Activated CD4-positive, alpha-beta T cell treated with anti-CD3 and anti-CD28 coated beads for 48 hours (primary cell): ENCODE data around the gene CDKL5.

ENCODE experiments used
- DNase-seq: peaks from one replicate; pipeline ENCODE4 v3.0.0-alpha.2; 2020

The CDKL5 gene

DNA sequence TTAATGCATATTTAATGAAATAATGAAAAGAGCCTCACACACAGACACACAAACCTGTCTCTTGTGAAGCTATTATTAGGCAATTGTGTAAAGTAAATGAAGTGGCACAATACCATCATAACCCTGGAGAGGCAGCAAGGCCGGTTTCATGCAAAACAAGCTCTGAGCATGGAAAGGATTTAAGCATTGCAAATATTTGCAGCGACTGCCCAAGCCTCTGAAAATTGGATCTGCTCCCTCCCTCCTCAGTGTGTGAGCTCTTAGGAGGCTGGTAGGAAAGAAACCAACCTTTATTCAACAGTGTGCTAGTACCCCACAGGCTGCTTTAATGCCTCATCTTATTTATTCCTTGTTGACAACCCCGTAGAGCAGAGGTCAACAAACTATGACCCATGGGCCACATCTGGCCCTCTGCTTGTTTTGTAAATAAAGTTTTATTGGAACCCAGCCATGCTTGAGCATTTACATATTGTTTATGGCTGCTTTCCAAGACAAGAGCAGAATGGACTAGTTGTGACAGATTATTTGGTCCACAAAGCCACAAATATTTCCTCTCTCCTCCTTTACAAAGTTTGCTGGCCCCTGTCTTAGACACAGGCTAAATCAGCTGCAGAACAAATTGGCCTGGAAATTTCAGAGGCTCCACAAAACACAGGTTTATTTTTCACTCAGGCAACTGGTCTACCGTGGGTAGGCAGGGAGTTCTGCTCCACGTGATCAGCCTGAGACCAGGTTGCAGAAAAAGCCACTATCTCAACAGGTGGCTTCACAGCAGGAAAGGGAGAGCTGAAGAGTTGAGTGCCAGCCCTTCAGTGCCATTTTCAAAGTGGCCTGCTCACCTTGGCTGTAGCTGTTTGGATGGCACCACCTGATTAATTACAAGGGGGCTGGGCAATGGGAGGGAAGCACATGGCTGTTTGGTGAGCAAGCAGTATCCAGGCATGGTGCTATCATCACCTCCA lies 229.7 kb downstream of the CDKL5 start:
- no peak for DNase-seq

DNA sequence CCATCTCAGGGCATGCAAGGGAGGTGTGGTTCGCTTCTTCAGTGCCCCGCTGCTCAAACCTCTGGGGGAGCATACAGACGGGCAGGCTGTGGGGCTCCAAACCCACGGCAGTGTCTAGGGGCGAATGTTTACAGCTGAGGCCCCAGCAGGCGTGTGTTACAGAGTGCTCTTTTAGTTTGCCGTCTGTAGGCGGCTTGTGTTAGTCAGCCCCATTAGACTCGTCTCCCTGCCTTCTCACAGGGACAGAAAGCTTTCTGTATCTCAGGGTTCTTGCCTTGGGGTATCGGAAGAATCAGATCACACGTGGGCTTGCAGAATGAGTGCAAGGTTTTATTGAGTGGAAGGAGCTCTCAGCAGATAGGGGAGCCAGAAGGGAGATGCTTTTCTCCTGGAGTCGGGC lies 235.9 kb downstream of the CDKL5 start:
- no peak for DNase-seq

DNA sequence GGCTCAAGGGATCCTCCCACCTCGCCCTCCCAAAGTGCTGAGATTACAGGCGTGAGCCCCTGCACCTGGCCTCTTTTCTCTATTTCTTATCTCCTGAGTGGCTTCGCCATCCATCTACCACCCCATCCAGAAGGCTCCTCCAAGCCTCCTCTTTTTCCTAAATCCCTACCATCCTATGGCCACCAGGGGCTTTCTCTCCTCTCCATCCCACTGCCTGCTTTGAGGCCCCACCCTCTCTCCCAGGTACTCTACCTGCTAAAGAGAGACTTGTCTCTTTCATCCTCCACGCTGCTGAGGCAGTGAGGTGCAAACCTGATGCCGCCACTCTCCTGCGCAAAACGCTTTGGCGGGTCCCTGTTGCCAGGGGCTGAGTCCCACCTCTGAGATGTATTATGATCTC lies 239.5 kb downstream of the CDKL5 start:
- no peak for DNase-seq

DNA sequence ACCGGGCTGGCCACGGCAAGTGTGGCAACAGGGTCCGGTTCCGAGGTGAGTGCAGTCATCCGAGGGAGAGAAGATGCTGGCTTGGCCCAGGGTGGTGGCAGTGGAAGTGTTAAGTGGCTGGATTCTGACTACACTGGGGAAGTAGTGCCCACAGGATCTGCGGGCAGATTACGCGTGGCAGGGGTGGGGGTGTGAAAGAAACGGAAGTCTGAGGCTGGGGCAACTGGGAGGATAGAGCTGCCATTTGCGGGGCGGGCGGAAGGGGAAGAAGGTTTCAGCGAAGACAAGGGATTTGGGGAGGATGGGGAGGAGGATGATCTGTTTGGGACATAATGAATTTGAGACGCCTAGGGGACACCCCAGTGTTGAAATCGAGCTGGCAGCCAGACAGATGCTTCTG lies 241.2 kb downstream of the CDKL5 start:
- no peak for DNase-seq

DNA sequence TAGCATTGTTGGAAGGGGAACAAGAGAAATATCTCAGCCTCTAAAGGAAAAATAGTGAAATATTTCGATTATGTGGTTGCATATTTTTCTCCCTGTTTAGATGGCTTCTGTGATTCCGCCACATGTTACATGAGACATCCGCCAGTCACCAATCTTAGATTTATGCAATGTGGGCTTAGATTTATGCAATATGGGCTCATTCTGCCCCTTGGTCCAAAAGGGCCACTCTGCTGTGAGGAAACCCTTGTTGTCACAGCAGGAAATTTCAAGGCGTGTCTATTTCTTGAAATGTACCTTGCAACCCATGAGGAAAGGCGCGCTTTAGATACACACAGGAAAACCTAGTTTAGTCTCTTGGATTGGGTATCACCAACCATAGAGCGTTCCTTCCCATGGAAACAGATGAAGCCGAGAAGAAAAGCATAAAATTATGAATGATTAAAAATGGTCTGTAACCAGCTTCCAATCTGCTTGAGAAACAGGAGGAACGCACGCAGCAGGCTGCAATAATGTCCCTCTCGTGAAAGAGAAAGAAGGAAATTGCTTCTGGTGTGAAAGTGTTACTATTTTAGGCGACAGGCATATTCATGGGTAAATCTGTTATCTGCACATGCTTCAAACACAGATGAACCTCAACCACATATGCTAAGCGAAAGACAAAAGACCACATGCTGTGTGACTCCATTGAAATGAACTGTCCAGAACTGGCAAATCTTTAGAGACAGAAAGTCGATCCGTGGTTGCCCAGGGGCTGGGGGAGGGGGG lies 242.8 kb downstream of the CDKL5 start:
- DNase-seq, result no peak

DNA sequence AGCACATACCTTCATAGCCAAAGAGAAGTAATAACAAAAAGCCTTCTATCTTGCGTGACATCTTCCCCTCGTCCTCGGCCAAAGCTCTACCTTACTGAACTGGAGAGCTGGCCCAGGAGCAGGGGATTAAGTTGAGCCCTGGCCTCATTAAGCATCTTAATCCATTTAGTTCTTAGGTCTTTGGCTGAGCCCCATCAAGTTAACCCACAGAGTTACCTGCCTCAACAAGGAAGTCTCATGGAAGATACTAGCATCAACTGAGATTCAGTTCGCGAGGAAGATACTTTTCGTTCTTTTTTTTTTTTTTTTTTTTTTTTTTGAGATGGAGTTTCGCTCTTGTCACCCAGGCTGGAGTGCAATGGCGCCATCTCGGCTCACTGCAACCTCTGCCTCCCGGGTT lies 246.6 kb downstream of the CDKL5 start, which contains the start of gene RS1:
TSS of gene RS1 (minus strand) at position 101 of the 400 bp plus-strand sequence. CDS start at position 61, 40 bp downstream.
- DNase-seq, result no peak

DNA sequence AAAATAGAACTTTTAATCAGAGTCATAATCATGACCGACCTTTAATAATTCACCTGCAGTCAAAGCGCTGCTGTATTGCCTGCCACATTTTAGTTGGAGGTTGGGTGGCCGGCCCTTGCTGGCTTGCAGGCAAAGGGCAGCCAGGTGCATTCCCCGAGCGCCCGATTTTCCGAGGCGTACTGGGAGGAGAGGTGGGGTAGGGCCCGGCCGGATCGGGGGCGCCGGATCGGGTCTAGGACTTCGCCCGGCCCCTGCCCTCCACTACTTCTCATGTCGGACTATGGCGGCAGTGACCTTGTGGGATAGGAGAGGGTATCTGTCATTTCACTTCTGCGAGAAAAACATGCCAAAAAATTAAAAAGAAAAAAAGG lies 249.0 kb downstream of the CDKL5 start:
- DNase-seq, result peak; percentile 22

DNA sequence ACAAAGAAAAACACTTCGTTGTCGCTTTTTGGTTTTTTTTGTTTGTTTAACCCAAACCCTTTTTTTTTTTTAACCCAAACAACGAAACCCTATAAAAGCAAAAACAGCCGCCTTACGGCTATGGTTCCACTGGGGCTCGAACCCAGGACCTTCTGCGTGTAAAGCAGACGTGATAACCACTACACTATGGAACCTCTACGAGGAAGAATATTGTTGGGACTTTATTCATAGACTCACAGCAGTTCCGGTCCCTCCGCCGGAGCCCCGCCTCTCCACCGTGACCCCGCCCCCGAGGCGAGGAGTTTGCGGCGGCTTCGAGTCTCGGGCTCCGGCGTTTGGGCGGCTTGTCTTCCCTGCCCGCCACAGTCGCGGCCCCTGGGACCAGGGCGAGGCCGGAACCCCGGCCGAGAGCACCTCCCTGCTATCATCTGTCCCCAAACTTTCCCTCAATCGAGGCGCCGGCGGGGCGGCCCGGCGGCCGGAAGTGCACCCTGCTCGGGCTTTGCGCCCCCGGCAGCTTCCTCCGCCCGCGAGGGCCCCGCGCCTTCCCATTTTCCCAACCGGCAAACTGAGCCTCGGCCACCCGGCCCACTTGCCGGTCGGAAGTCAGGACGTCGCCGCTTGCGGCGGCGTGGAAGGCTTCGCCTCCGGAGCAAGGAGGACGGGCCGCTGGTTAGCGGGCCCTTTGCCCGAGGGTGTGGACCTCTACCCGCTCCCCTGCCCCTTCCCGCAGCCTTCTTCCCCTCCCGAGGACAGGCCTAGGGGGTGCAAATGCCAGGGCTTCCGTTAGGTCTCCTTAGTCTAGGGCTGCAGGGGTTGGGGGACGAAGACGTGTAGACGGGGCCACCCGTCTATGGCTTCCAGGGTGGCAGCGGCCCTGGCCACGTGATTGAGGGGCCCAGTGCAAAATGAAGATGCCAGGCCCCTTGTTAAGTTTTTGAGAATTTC lies 249.7 kb downstream of the CDKL5 start:
- DNase-seq, result peak; percentile 77

DNA sequence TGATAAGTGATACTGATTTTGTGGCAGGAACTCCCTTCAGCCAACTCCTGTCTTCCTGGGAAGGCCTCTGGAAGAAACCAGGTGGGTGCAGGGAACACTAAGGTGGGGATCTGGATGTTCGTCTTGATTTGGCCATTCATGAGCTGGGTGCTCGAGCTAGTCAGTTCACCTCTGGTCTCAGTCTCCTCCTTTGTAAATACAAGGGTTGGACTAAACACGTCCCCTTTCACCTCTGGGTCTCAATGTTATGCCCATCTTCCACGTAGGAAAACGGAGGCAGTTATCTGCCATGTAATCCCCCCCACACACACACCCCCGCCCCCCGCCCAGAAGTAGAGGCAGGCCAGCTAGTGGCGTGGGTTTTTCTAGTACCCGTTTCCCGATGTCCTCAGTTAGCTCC lies 250.6 kb downstream of the CDKL5 start:
- DNase-seq, result no peak

DNA sequence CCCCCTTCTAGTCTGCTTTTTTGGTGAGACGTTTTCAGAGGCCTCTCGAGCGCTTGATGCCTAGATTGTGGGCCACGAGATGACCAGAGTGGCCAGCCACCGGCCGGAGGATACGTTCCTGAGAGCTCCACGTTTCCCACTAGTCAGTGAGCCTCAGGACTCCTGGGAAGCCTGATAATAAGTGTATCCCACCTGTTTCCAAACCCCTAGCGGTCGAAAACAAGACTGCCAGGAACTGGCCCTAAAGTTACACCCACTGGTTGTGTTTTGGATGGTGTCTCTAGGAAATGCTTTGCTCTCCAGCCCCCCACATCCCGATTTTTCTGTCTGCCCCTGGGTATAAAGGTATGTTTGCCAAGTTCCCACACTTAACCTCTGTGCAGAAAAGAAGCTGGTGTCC lies 251.1 kb downstream of the CDKL5 start:
- no peak for DNase-seq

DNA sequence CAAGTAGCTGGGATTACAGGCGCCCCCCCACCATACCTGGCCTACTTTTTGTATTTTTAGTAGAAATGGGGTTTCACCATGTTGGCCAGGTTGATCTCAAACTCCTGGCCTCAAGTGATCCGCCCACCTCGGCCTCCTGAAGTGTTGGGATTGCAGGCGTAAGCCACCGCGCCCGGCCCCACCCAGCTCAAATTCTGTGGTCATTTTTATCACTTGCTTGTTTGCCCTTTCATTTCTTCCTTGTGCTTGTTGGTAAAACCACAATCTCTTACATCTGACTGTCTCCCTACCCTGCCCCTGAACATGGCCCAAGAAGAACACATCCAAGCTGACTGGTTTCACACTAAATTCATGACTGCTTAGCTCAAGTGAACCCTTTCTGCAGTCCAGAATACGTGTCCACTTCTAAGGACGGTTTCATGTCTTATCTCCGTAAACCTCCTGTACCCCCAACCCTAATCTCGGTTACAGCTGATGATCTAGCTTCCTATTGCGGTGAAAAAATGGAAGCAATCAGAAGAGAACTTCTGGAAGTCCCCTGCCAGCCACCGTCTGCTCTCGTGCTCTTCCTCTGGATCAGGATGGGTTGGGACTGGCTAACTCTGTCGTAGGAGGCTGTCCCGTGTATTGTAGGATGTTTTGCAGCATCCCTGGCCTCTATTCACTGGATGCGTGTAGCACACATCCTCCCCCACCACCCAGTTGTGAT lies 251.9 kb downstream of the CDKL5 start:
- DNase-seq, result no peak

DNA sequence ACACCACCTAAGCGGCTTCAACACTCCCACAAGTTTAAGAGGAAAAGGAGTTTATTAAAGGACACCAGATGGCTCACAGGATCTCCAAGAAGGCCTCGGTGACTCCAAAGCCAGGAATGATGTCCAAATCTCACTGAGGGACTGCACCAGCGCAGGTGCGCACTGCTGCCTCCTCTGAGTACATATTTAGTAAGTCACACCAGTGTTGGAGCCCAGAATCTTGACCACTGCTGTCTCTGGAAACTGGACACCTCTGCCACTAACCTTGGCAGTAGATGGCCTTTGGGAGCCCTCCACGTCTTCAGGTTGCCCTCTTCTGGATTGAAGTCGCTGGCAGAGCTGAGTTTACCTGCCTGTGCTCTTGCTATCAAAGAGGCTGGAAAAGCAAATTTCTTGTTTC lies 256.6 kb downstream of the CDKL5 start:
- DNase-seq, result no peak

DNA sequence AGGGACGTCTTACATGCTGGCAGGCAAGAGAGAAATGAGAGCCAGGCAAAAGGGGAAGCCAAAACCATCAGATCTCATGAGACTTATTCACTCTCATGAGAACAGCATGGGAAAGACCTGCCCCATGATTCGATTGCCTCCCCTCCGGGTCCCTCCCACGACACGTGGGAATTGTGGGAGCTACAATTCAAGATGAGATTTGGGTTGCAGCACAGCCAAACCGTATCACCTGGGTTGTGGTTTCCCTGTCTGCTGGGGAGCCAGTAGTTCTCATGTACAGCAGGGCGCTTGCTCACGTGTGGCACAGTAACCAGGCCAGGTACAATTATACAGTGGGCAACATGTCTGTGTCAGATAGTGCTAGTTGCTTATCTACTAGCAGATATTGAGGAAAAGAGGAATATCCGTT lies 257.6 kb downstream of the CDKL5 start:
- no peak for DNase-seq

DNA sequence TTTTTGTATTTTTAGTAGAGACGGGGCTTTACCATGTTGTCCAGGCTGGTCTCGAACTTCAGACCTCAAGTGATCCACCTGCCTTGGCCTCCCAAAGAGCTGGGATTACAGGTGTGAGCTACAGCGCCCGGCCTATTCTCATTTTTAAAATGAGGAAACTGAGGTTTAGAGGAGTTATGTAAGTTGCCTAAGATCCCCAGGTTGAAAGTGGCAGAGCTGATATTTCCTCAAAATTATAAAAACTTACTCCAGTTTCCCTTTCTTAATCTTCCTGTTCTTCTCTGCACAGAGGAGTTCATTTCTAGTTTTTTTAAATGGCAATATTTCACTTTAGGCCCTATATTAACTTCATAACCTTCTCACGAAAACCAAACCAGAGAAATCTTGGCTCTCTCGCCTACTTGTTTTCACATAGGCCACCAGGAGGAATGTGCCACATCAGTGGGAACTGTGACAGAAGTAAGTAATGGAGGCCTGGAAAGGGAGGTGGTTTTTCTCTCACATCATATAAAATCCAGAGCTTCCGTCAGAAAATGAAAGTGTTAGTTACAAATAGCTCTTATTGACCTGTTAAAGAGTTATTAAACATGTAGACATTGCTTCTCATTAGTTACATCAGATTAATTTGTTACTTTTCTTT lies 262.6 kb downstream of the CDKL5 start:
- no peak for DNase-seq

DNA sequence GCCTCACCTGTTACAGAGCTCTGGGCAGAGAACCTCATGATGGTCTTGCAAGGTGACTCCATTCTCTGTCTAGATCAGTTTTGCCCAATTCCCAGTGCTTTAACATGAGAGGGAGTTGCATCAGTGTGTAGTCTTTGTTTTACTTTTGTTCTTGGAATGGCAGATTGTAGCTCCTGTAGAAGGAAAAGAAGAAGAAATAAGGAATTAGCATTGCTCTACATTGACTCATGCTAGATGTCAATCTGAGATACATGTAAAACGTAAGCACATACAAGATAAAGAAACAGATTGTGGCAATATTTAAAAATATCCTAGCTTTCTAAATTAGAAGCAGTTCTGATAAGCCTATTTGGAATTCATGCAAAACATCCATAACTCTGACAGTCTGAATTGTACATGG lies 266.0 kb downstream of the CDKL5 start:
- no peak for DNase-seq

DNA sequence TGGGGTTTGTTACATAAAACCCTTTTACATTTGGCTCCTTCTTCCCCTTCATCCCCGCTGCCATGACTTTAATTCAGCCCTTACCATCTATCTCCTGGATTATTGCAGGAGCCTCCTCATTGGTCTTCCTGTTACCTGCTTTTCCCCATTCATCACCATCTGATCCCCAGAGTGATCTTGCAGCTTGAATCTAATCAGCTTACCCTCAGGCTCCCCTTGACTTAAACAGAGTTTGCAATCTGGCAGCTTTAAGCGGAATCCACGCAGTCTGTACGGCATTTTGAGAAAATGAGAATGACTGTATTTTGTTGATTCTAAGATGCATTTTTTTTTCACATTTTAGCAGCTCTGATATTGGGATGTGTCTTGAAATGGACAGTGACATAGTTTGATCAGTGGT lies 267.1 kb downstream of the CDKL5 start:
- no peak for DNase-seq

DNA sequence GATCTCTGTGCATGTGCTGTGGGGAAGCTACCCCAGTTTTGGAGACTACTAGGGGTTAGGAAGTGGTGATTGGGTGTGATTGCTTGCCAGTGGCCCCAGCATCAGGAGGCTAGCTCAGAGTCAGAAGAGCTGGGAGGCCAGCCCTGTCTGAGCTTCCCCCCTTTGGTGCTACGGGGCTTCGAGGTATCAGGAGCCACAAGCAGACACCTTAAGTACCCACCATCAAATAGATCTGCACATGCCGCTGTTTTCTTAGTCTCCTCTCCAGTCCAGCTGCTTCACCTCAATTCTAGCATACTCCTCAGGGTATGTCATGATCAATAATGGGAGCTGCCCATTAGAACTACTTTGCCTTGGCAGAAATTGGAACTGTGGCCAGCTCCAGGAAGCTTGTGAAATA lies 271.2 kb downstream of the CDKL5 start:
- DNase-seq, result no peak

DNA sequence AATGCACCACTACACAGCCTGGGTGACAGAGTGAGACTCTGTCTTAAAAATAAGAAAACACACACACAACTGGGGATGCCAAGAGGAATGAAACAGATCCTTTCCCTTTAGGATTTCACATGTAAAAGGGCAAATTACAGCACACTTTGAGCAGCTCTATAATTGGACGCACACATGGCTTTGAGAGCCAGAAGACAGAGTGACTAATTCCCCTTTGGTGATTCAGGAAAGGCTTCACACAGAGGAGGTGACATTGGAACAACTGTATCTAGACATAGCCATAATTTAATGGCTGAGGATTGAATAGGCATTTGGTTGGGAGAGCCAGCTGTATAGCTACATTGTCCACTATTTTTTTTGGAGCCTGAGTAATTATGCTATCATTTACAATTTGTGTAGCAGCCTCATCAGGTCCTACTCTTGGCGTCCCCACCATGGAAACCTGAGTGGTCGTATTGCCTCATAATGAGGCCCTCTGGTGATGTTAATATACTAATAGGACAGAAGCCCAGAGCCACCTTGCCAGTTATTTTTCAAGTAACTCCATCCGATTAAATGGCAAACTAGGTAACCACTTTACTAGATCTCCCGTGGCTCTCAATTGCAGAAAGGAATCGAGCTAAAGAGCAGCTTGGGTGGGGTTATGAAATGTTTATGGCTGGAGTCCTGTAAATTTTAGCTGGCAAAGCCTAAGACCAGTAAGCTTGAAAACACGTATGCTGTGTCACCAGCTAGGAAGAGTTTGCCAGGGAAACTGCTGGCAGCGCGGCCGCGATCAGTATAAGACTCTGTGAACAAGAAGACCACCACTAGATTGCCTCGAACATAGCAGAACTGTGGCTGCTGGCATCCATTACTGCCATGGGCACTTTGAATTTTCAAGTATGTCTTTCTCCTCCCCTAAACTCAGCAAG lies 273.6 kb downstream of the CDKL5 start:
- no peak for DNase-seq

DNA sequence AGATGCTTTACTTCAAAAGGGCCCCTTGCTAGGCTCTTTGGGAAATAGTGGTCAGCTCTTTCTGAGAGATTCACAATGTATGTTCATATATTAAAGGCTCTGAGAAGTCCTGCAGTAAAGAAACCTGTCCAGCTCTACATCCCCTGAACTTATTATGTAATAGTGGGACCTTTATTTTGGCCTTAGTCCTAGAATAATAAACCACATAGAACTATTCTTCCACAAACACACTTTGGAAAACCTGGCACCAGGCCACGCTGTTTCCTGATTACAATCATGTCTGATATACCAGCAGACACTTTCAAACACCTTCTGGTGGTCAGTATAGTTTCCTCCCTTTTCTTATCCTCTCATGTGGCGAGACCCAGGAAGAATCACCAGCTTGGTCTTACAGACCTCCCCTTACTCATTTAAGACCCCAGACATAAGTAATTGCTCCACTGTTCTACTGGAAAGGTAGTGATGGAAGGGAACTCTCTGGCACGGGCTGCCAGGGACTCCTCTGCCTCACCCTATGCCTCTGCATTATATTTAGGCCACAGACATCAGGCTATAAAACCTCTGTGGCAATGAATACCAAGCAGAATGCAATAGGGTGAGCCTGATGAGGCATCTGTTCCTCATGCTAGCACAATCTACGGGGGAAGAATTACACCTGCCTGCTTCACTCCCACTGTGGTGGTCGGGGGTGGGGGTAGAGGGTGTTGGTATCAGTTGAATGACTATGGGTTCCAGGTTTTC lies 276.4 kb downstream of the CDKL5 start:
- no peak for DNase-seq
